ENCODE data around the gene TLL1. TPM values are rescaled to one million over a fixed set of nuclear protein-coding genes. Genes with fewer than 3 reads are reported as not detected.

Gene TLL1
- total RNA-seq, 1 experiment from 2014 or later: 0.37 TPM

GRCh38 chr4:165909947-165910346 is 36.9 kb downstream of the TLL1 start:
- no peak for TF ChIP-seq ZFX (IDR thresholded peaks at IDR 0.05)
- H3K4me2 ChIP-seq (ENCODE audit: low read length): no peak overlapping the region
- H3K79me2 ChIP-seq (ENCODE audit: insufficient read depth, low read length): no peaks in the 10 kb centered on the region
- no peaks in the 10 kb centered on the region for H3K9me3 ChIP-seq (ENCODE audit: control insufficient read depth in 1 of 2, insufficient read depth in 1 of 2, low read depth in 1 of 2, low read length in 2 of 2)
- H3K9me2 ChIP-seq (ENCODE audit: insufficient read depth): no peaks in the 10 kb centered on the region
- H3K27me3 ChIP-seq (ENCODE audit: insufficient read depth, low read length): no peaks in the 10 kb centered on the region
- peaks cover 0 to 11% of the 10 kb centered on the region in 2 experiments; a peak in 2 of 4 replicates for H3K4me1 ChIP-seq (ENCODE audit: control insufficient read depth in 1 of 2, insufficient read depth in 2 of 2, low read length in 2 of 2)
- ATAC-seq (no peak), DNase-seq (ENCODE audit: low read depth, low spot score) (no peak)
- ChIA-PET CTCF (no interaction called here), RAD21 (ENCODE audit: low non-redundant PET in 1 of 2, low total read pairs in 2 of 2, uncharacterized antibody in 2 of 2, unreplicated experiment in 2 of 2) (no interaction called here), POLR2A (no interaction called here)
- H3K27ac ChIP-seq (ENCODE audit: low read depth, low read length): no peak overlapping the region
- no peak overlapping the region for H3K4me3 ChIP-seq (replicated peaks in 1 of 2; ENCODE audit: low read depth in 1 of 2, low read length in 2 of 2)
- H2AFZ ChIP-seq (ENCODE audit: low read depth, low read length, poor library complexity, severe bottlenecking): no peak overlapping the region
- no peak overlapping the region for H3K9ac ChIP-seq (ENCODE audit: low read length)
- no TSS peak for BruUV-seq (replicated peaks)
- no peaks in the 10 kb centered on the region for H4K20me1 ChIP-seq (ENCODE audit: insufficient read depth)
- intact Hi-C loops (cut with micrococcal nuclease): no loop called here
- H3K36me3 ChIP-seq (ENCODE audit: control insufficient read depth in 1 of 2, insufficient read depth in 2 of 2, low read length in 2 of 2): no peaks in the 10 kb centered on the region

- Histone ChIP-seq H3K27ac (ENCODE audit: low read depth, low read length) (no peak overlapping the region), H3K9ac (ENCODE audit: low read length) (no peak overlapping the region), H3K9me2 (ENCODE audit: insufficient read depth) (no peaks in the 10 kb centered on the region), H3K36me3 (ENCODE audit: control insufficient read depth in 1 of 2, insufficient read depth in 2 of 2, low read length in 2 of 2) (no peaks in the 10 kb centered on the region), H3K9me3 (ENCODE audit: control insufficient read depth in 1 of 2, insufficient read depth in 1 of 2, low read depth in 1 of 2, low read length in 2 of 2) (no peaks in the 10 kb centered on the region), H3K4me3 (replicated peaks in 1 of 2; ENCODE audit: low read depth in 1 of 2, low read length in 2 of 2) (no peak overlapping the region), H4K20me1 (ENCODE audit: insufficient read depth) (no peaks in the 10 kb centered on the region), H2AFZ (ENCODE audit: low read depth, low read length, poor library complexity, severe bottlenecking) (no peak overlapping the region), H3K27me3 (ENCODE audit: insufficient read depth, low read length) (no peaks in the 10 kb centered on the region), H3K79me2 (ENCODE audit: insufficient read depth, low read length) (no peaks in the 10 kb centered on the region), H3K4me1 (ENCODE audit: control insufficient read depth in 1 of 2, insufficient read depth in 2 of 2, low read length in 2 of 2) (no peaks in the 10 kb centered on the region), H3K4me2 (ENCODE audit: low read length) (no peak overlapping the region)
- no peak for TF ChIP-seq SRF (IDR thresholded peaks at IDR 0.05; ENCODE audit: low read depth)
- TF ChIP-seq POLR2AphosphoS5 (IDR thresholded peaks at IDR 0.05; ENCODE audit: low read depth, low read length): no peak
- no peak for TF ChIP-seq SP1 (IDR thresholded peaks at IDR 0.05; ENCODE audit: low read depth)
- TF ChIP-seq EGR1 (IDR thresholded peaks at IDR 0.05; ENCODE audit: low read depth): no peak
- TF ChIP-seq CEBPB (IDR thresholded peaks at IDR 0.05; ENCODE audit: low read depth): no peak
- no peak for TF ChIP-seq ELF1 (IDR thresholded peaks at IDR 0.05; ENCODE audit: borderline replicate concordance, low read depth)
- no peak for TF ChIP-seq YY1 (IDR thresholded peaks at IDR 0.05; ENCODE audit: extremely low read depth, insufficient replicate concordance, low read depth, low read length)
- TF ChIP-seq EZH2 (IDR thresholded peaks at IDR 0.05): no peak
- no peak for TF ChIP-seq SIN3A (IDR thresholded peaks at IDR 0.05; ENCODE audit: low read depth)
- no peak for TF ChIP-seq JUND (IDR thresholded peaks at IDR 0.05)
- no peak for TF ChIP-seq TCF7L2 (IDR thresholded peaks at IDR 0.05; ENCODE audit: borderline replicate concordance, extremely low read depth, insufficient read depth, insufficient read length)
- no peak for TF ChIP-seq ZNF274 (IDR thresholded peaks at IDR 0.05; ENCODE audit: low read depth, low read length)
- TF ChIP-seq ZFX (IDR thresholded peaks at IDR 0.05): no peak
- TF ChIP-seq CTCF (IDR thresholded peaks at IDR 0.05 in 2 of 3, conservative IDR thresholded peaks at IDR 0.05 in 1 of 3; ENCODE audit: borderline replicate concordance in 1 of 3, insufficient read depth in 1 of 3, low read depth in 2 of 3, low read length in 2 of 3): no peak
- no peak for TF ChIP-seq REST (IDR thresholded peaks at IDR 0.05; ENCODE audit: low read depth)
- no peak for TF ChIP-seq CBX3 (IDR thresholded peaks at IDR 0.05; ENCODE audit: low read depth)
- no peak for TF ChIP-seq ATF3 (IDR thresholded peaks at IDR 0.05)
- ChIA-PET CTCF (no interaction called here), RAD21 (ENCODE audit: low non-redundant PET in 1 of 2, low total read pairs in 2 of 2, uncharacterized antibody in 2 of 2, unreplicated experiment in 2 of 2) (no interaction called here), POLR2A (no interaction called here)
- intact Hi-C loops (cut with micrococcal nuclease): no loop called here
- no TSS peak for BruUV-seq (replicated peaks)
- no peak for ATAC-seq
- no peak for DNase-seq (ENCODE audit: low read depth, low spot score)
Measured at GRCh38 chr4:165915215-165915614, 42.2 kb downstream of the TLL1 start.

All from HCT116 (cell line).